ENCODE results near the gene HNRNPR.

Gene HNRNPR

DNA sequence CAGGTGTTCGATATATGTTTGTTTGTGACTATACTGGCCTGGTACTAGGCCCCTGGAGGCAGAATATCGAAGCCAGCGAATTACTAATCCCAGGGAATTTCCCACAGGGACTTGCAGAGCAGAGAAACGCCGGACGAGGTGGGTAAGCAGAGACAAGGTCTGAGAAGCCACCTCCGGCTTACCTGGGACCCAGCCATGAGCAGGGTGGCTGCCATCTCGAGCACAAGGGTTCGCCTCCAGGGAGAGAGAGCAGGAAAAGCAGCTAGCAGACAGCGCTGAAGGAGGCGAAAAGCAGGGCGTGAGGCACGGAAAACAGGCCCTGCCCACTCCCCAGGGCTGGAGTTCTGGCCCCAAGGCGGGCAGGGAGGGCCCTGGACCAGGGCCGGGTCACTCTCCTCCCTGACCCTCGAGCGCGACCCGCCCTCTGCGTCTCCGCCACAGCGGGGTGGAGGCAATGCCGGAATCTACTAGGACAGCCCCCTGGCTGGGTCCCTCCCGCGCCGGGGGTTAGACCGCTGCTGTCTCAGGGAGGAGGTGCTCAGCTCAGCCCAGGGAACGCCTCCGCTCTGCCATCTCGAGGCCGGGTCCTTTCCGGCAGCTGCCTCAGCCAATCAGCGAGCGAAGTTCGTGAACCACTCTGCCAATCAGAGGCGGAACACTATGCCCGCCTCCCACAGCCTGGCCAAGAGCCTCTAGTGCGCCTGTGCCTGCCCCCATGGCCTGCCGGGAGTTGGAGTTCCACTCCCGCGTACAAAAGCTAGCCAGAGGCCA is 23.9 kb upstream of the HNRNPR start:
- peak; percentile 99 for DNase-seq (ENCODE audit: low read depth)
- TF ChIP-seq, protein P1, sequence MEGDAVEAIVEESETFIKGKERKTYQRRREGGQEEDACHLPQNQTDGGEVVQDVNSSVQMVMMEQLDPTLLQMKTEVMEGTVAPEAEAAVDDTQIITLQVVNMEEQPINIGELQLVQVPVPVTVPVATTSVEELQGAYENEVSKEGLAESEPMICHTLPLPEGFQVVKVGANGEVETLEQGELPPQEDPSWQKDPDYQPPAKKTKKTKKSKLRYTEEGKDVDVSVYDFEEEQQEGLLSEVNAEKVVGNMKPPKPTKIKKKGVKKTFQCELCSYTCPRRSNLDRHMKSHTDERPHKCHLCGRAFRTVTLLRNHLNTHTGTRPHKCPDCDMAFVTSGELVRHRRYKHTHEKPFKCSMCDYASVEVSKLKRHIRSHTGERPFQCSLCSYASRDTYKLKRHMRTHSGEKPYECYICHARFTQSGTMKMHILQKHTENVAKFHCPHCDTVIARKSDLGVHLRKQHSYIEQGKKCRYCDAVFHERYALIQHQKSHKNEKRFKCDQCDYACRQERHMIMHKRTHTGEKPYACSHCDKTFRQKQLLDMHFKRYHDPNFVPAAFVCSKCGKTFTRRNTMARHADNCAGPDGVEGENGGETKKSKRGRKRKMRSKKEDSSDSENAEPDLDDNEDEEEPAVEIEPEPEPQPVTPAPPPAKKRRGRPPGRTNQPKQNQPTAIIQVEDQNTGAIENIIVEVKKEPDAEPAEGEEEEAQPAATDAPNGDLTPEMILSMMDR (conservative IDR thresholded peaks at IDR 0.05; ENCODE audit: control insufficient read depth, insufficient read depth, low read depth, low read length): no peak
- H3K4me3 ChIP-seq (ENCODE audit: control insufficient read depth, low read depth, low read length): peak overlapping the region; percentile 98

DNA sequence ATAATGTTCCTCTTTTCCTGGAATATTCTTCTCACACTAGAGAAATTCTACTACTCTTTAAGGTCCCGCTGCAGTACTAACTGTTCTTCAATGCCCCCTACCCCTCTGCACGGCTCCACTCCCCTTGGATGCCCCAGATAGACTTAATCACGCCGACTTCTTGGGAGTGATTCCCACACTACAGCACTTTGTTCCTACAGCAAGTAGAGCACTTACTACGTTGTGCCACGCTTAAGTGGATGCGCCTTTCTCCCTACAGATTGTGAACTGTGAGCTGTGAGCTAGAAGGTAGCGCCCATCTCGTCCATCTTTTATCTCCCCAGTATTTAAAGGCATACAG is 23.3 kb upstream of the HNRNPR start:
- TF ChIP-seq, protein P1 (conservative IDR thresholded peaks at IDR 0.05; ENCODE audit: control insufficient read depth, insufficient read depth, low read depth, low read length): no peak
- no peak for DNase-seq (ENCODE audit: low read depth)
- peak overlapping the region; percentile 98 for H3K4me3 ChIP-seq (ENCODE audit: control insufficient read depth, low read depth, low read length)

DNA sequence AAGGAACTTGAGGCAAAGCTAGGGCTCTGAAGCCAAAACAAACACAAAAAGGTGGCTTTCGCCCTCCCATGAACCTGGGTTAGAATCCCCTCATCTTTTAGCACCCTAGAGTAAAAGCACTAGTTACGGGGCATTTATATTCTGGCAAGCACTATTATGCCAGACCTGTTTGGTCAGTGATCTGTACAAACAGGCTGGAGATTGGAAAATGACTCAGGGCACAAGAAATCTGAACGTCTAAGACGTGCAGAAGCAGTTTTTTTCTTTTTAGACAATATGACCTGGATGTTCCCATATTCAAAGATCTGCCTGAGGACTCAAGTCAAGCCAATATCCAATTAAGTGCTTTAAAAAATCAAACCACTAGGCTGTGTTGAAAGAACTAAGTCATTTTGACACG is 22.5 kb upstream of the HNRNPR start:
- DNase-seq (ENCODE audit: low read depth): peak; percentile 11
- TF ChIP-seq, protein P1 (conservative IDR thresholded peaks at IDR 0.05; ENCODE audit: control insufficient read depth, insufficient read depth, low read depth, low read length): no peak
- H3K4me3 ChIP-seq (ENCODE audit: control insufficient read depth, low read depth, low read length): no peak overlapping the region

DNA sequence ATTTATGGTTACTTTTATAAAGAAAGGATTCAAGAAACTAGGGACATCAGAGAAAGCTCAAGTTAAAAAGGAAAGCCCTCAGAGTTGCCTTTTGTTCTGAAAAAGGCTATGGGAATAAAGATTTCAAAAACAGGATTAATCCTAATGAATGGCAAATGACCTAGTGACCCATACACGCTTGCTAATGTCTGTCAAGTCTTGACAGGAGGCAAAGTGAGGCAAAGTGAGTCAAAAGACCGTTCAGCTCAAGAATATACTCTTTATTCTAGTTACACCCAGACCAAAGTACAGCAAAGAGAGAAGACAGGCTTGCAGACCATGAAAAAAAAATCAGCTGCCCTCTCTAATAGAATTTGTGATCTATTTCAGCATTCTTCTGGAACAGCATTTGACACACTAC is 22.1 kb upstream of the HNRNPR start:
- H3K4me3 ChIP-seq (ENCODE audit: control insufficient read depth, low read depth, low read length): no peak overlapping the region
- TF ChIP-seq, protein P1 (conservative IDR thresholded peaks at IDR 0.05; ENCODE audit: control insufficient read depth, insufficient read depth, low read depth, low read length): no peak
- DNase-seq (ENCODE audit: low read depth): no peak

DNA sequence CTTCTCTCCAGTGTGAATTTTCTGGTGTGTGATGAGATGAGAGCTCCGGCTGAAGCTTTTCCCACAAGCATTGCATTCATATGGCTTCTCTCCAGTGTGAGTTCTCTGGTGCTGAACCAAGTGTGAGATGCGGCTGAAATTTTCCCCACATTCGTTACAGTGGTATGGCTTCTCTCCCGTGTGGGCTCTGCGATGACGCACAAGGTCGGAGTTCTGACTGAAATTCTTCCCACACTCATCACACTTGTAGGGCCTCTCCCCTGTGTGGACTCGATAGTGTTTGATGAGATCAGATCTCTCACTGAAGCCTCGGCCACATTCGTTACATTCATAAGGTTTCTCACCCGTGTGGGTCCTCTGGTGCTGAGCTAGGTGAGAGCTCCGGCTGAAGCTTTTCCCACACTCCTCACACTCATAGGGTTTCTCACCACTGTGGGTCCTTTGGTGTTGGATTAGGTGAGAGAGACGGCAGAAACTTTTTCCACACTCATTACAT is 18.2 kb upstream of the HNRNPR start:
- no peak overlapping the region for H3K4me3 ChIP-seq (ENCODE audit: control insufficient read depth, low read depth, low read length)
- TF ChIP-seq, protein P1 (conservative IDR thresholded peaks at IDR 0.05; ENCODE audit: control insufficient read depth, insufficient read depth, low read depth, low read length): no peak
- peak; percentile 27 for DNase-seq (ENCODE audit: low read depth)

DNA sequence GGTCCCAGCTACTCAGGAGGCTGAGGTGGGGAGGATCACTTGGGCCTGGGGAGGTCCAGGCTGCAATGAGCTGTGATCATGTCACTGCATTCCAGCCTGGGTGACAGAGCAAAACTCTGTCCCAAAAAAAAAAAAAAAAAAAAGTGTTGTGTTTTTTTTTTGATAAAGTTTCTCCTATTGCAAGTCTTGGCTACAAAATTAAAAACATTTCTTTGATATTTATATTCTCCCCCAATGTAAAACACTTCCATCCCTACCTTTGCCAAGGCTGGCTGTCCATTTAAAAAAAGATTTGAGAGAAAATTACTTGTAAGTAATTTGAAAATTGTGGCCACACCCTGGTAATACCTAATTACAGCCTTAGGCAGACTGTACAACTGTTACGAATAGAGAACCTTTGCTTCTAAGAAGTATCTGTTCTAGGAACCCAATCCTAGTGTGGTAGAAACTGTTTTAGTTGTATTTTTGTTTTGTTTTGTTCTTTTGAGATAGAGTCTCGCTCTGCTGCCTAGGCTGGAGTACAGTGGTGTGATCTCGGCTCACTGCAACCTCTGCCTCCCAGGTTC is 14.3 kb upstream of the HNRNPR start:
- DNase-seq (ENCODE audit: low read depth): no peak
- TF ChIP-seq, protein P1 (conservative IDR thresholded peaks at IDR 0.05; ENCODE audit: control insufficient read depth, insufficient read depth, low read depth, low read length): no peak
- no peak overlapping the region for H3K4me3 ChIP-seq (ENCODE audit: control insufficient read depth, low read depth, low read length)
